ENCODE measurements around the gene MYL12A.

MYL12A gene

DNA sequence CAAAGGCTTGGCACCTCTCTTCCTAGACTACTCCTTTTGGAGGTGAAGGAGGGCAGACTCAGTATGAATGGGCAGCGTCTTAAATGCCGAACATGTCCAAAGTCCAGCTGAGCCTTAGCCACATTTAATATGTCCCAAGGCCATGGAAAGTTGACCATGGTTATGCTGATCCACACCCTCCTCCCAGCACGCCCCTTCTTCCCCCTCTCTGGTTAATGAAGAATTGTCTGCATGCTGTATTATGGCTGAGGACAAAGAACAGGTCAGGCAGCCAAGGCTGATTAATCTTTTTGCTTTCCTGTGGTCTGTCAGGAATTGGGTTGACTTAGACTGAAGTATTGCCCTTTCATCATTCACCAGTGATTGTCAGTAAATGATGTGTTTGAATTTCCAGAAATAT, 22.0 kb upstream of the MYL12A start:
- DNase-seq (ENCODE audit: low read depth in 2 of 2): no peak

DNA sequence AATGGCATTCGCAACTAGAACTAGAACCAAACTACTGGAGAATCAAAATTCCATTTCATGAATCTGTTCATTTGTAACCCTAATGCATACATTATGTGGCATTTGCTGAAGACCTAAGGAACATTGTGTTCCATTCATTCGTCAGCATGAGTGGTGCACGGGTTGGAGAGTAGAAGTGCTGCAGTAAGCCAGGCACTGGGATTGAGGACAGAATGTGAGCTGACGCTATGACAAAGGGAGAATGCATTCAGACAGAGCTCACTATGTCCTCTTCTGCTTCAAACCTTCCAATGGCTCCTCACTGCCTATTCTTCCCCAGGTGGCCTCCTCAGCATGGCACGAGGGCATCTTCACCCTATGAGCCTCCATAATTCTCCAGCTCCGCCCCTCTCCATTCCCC, 21.6 kb upstream of the MYL12A start:
- no peak for DNase-seq (ENCODE audit: low read depth in 2 of 2)

DNA sequence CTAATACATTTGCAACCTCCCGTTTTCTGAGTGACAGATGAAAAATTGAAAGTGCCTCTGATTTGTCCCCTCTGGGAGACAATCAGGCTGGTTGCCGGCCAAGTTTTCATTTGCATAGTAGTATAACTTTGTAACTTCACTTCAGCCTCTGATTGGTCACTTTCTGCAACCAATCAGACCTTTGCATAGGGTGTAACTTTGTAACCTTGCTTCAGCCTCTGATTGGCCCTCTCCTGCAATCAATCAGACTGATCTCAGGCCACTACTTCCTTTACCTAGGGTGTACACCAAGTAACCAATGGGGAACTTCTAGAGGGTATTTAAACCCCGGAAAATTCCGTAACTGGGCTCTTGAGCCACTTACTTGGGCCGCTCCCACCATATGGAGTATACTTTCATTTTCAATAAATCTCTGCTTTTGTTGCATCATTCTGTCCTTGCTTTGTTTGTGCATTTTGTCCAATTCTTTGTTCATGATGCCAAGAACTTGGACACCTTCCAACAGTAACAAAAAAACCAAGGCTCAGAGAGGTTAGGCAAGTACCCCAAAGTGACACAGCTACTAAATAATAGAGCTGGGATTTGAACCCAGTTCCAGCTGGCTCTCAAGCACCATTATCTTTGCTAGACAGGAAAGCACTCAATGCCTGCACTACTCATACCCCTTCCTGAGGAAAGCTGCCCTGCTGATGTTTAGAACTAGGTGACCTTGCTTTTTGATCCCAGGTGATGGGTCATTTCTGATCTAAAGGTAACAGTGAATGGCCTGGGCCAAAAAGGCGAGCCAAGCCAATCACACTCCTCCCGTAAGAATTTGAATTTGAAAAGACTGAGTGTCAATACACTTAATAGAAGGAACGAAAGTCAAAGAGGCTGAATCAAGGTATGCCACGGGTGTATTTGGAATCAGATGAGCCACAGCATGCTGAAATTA, 16.9 kb upstream of the MYL12A start:
- DNase-seq (ENCODE audit: low read depth in 2 of 2): no peak

DNA sequence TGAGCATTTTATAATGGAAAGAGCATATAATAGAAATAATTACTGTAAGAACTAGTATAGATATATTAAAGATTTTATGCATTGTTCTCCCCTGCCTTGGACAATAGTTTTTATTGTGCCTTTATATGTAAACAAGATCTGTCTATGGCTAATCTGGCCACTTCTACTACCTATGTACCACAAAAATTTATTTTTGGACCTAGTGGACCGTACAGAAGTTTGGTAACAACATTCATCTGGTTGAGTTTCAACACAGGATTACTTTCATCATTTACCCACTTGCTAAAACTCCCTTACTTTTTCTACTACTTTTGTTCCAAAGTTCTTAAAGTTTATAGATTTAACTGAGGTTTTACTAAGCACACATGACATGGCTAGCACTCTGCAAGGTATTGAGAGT, 14.6 kb upstream of the MYL12A start:
- DNase-seq (ENCODE audit: low read depth in 2 of 2): no peak

DNA sequence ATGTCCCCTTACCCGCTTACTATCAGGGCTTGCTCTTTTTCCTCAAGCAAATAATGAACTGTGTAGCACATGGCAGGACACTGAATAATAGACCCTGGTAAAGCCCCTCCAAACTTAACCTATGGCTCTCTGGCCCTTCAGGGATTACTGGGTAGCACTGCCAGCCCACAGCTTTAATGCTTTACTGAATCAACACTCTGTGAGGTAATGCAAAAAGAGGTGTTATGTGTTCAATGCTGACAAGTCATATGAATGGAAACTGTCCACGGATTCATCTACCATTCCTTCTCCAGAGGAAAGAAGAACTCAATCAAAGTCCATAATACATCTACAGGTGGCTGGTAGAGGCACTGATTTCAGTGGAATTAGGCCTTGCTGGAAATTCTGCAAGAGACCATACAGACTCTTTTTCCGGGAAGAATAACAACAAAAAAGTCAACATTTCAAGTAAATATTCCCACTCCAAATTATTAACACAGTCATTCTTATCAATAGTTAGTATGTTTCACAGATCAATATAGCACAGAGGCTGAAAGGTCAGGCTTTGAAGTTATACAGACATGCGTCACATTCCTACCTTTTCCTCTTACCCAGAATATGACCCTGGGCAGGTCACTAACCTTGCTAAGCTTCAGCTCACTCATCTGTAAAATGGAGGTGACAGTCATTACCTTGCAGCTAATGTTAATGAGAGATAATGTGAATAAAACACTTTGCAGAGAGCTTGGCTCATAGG, 14.0 kb upstream of the MYL12A start:
- no peak for DNase-seq (ENCODE audit: low read depth in 2 of 2)

DNA sequence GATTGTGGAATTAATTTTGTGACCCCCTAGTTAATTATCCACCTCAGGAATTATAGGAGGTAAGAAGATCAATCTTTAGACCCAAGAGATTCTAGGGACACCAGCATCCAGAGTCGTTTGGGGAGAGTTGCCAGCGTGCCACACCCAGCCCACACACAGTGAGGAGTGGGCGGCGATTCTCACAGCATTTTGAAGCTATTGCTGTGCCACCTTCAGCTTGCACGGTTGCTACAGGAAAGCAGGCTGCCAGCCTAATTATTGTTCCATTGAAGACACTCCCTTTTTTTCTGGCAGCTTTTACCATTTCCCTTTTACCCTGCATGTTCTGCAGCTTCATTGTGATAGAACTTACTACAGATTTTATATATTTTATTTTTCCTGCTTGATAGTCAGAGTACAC, 13.1 kb upstream of the MYL12A start:
- no peak for DNase-seq (ENCODE audit: low read depth in 2 of 2)

DNA sequence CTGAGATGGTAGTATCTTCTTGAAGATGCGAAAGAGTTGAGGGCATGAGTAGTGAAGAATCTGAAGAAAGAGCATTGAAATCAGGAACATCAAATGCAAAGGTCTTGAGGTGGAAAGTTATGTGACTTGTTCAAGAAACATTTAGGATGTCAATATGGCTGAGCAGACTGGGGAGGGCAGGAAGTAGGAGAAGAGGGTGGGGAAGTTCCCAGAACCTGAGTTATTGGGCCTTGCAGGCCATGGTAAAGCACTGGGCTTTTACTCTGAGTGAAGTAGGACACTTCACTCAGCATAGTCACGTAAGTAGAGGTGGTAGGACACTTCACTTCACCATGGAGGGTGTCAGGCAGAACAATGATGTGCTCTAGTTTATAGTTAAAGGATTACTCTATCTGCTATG, 11.8 kb upstream of the MYL12A start:
- no peak for DNase-seq (ENCODE audit: low read depth in 2 of 2)

DNA sequence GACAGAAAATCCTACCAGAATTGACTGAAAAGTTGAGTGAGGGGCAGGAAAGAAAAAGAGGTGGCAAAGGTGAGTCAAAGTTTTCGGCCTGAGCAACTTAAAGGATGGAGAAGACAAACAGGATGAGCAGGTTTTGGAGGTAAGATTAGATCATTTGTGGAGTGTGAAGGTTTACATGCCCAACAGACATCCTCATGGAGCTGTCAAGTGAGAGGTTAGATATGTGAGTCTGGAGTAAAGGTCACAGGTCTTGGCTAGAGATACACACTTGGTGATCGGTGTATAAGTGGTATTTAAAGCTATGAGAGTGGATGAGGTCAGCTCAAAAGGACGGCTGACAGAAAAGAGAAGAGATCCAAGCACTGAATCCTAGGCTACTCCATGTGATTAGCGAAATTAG, 11.1 kb upstream of the MYL12A start:
- DNase-seq (ENCODE audit: low read depth in 2 of 2): no peak

DNA sequence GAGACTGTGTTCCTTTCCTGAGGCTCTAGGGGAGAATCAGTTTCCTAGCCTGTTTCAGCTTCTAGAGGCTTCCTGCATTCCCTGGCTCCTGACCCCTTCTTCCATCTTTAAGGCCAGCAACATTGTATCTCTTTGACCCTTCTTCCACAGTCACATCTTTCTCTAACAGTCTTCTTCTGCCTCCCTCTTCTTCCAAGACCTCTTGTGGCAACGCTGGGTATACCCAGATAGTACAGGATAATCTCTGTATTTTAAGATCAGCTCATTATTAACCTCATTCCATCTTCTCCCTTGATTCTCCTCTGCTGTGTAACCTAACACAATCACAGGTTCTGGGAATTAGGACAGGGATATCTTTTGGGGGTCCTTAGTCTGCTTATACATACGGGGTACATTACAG, 8.9 kb upstream of the MYL12A start:
- no peak for DNase-seq (ENCODE audit: low read depth in 2 of 2)

DNA sequence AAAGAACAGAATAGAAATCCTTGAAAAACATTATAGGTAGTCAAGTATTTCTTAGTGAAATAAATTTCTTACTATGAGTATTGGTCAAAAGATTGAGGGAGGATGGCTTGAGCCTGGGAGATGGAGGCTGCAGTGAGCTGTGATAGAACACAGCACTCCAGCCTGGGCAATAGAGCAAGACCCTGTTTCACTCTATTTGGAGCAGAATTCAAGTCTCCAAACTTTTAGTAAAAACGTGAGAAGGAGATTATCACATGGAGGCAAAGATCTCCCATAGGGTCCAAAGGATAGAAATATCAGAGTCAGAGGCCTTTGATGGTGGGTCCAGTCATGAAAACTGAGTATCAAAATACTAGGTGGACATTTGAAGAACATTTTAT, 2.4 kb upstream of the MYL12A start:
- no peak for DNase-seq (ENCODE audit: low read depth in 2 of 2)

DNA sequence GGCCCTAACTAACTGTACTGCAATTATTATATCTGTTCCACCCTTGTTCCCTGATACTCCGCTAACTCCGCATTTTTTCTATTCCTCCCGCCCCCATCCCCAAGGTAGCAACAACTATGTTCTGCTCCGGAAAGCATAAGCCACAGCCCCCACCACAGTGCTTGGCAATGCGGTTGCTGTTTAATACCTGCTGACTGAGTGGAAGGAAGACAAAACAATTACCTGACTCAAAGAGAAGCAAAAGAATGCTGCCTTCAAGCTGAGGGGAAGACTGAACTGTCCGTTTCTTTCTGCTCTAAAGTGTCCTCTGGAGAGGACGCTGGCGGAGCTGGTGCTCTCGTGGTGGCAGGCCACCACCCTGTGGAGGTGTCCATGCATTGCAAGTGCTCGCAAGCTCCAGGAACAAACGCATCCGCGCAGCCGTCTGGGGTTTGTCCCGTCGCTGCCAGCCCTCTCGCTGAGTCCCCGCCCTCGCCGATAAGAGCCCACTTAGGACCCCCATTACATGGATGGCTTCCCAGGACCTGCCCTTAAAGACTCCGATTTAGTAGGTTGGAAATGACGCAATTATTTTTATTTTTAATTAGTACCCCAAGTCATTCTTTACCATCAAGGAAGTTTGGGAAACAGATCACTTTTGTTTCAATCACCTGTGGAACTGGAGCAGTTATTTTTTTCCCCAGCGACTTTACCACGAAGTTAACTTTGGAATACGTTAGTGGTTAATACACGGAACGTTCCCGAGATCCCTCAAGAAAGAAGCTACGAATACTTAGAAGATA, 1.6 kb upstream of the MYL12A start:
- DNase-seq (ENCODE audit: low read depth in 2 of 2): peak; percentile 61 to 74

DNA sequence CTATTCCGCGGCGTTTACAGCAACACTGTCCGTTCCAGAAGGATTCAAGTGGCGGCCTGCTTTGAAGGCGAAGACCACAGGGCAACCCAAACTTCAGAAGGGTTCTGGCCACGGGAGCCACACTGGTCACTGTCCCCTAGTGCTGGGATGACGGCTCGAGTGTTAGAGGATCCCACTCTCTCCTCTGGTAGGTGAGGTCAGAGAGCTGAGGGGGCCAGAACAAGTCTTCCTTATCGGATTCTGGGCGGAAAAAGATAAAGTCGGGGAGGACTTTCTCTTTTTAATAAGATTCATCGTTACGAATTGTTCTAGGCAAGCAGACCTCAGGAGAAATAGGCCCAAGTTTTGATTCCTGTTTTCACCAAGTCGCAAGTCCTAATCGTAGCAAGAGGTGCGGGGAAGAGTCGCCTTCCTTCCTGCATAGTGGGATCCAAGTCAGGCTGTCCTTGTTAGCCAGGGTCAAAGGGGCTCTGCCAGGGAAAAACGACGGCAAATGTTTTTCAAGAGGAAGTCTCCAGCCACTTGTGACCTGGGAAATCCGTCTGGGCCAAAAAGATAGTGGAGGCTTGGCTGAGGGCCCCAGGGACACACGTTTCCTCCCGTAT, 864 bp upstream of the MYL12A start:
- no peak for DNase-seq (ENCODE audit: low read depth in 2 of 2)

DNA sequence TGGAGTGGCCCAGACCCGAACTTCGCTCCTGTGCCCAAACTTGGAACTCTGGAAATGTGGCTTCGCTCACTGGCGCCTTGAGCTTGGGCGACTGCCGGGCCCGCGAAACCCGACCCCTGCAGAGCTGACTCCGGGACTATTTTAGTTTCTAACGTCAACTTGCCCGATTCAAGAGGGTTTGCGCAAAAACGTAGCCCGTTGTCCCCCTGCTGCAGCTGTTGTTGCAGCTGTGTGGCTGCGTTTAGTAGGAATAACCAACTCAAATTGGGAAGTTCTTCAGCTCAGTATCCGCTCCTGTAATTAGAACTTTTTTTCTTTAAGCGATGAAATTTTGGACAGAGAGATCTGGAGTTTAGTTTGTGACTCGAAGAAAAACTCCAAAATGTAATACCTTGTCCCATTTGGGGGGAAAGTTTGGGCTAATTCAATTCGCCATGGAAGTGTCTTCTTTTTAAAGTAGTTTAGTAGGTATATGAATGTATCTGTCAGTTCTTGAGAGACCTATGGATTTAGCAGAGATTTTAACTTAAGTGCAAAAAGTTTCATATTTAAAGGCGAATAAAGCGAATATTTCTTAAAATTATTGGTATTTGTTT, 559 bp downstream of the MYL12A start:
- DNase-seq (ENCODE audit: low read depth in 2 of 2): no peak

DNA sequence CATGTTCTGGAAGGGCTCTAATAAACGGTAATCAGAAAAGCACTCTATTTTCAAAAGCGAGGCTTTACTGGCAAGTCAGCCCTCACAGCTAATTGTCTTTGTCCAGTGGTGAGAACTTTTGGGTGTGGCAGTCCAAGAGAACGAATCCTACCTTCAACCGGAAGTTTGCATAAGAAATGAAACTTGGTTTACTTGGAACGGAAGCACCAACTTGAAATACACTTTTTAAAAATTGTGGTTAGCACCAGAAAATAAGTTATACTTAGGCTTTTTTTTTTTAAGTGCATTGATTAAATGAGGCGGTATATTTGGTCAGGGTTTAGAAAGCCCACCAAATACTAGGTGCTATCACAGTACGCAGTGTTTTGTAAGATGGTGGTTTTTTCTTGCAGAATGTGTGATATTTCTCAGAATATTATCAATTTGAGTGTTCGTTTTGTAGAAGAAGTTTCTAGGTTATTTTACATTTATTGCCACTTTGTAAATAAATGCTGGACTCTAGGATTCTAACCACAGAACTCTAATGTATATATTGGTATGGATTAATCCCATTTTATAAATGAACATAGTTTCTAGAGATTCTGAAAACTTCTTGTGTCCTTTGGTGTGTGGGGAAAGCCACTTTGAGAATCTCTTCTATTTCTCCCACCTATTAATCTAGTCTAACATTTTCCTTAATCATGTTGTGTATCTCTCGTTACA, 1.2 kb downstream of the MYL12A start:
- DNase-seq (ENCODE audit: low read depth in 2 of 2): no peak

DNA sequence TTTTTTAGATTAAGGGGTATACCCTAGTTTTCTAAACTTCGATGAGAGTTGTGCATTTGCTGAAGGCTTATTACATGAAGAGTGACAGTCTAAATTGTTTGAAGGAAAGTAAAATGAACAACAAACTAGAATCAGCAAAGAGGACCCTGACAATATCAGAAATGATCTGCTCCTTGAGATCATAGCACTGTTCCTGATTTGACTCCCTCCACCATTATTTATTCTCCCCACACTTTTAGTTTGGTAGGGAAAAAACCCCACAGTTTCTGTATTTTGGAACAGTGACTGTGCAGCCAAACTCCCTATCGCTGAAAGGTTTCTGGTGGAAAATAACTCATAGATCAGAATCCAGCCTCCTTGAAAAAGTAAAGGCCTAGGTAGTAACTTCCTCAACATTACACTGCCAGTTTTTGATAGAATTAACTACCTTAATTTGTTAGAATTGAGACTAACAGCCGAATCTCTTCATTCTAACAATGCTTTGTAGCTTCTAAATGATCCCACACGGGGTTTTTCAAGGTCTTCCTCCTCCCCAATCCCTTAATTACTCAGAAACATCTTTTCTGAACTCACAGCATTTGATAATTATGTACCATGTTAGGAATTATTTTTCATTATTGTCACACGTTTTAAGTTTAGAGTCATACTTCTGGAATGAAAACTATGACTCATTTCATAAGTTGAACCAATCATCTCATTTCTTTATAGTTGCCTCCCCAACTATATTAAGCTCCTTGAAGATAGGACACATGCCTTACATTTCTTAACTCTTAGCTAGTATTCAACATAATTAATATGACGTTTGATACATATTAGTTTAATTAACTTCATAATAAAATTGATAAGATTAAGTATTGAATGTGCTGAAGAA, 2.9 kb downstream of the MYL12A start:
- DNase-seq (ENCODE audit: low read depth in 2 of 2): no peak

DNA sequence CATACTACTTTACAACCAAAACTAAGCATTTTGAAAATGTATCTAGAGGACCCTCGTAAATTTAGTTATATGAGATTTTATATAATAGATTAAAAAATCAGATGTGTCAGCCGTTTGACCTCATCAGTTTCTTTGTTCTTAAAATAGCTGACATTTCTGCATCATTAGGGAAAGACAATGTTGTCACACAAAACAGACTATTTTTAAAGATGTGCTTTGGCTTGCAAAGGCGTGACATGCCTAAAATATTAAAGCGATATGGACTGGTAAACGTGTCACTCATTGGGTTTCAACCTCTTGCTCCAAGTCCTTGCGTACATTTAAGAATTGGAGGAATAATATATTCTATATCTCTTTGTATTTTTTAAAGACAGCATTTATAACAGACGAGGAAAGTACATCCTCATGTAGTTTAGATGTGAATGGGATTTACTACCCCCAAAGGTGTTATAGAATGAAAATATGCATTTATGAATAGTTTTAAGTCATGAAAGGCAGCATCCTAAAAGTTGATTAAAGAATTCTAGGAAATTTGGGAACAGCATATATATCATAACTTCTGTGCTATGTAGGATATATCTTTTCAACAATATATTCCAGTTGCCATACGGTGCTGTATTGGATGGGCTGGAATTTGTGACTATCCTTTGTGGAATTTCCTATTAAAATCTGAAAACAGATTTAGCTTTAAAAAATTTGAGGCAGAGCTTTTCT, 3.8 kb downstream of the MYL12A start:
- DNase-seq (ENCODE audit: low read depth in 2 of 2): no peak

DNA sequence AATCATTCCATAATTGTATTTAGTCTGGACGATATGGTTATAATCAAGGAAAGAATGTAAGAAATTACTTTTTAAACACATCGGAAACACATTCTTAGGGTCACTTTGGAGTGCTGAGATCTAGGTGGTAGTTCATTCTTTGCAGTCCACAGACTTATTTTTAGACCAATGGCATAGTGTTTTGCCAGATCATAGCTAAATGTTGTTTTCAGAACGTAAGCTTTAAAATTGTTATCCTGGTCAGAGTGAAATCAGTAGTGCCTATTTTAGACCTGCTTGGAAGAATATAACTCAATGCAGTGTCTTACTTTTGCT, 4.3 kb downstream of the MYL12A start:
- no peak for DNase-seq (ENCODE audit: low read depth in 2 of 2)

DNA sequence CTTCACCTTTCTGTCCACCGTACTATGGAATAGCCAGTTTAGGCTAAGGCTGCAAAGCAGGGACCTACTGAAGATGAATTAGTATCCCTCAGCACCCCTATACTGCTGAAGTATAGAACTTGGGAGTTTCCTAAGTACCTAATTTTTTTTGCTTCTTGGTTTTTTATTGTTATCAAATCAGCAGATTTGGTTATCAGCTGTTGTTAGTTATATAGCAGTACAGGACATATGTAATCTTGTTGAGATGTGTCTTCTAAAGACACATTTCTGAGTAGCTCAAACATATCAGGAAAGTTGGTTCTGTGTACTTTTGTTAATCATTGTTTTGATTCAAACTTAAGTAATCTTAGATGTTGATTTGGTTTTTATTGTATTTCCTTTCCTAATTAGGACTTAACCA, 5.2 kb downstream of the MYL12A start:
- no peak for DNase-seq (ENCODE audit: low read depth in 2 of 2)

DNA sequence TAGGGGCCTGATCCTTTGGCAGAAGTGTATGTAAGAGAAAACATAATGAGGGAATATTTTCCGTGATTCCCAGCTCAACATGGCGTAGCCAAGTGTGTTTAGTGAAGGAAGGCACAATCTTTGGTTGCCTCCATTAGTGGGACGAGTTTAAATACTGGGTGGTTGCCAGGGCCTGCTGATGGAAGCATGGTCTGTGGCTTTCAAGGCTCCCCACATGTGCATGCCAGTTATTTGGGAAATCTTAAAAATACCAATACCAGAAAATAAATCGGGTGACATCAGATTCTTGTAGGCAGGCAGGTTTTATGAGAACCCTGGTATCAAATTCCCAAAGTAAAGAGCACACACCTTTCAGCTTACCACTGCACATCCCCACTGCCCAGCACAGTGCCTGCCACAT, 7.1 kb downstream of the MYL12A start:
- no peak for DNase-seq (ENCODE audit: low read depth in 2 of 2)
